ENCODE data around the gene TIGD2. TPM values are rescaled to one million over a fixed set of nuclear protein-coding genes. Genes with fewer than 3 reads are reported as not detected.

The TIGD2 gene
- polyA plus RNA-seq: 10.6 and 13.6 TPM in 2 replicates

GRCh38 chr4:89110986-89111832, at the start of gene TIGD2:
Gene TIGD2, plus strand, starts transcription at chr4:89111533. Its CDS starts 1,442 bp downstream, at chr4:89112975.

Other genes with a start within 250 kb of the TIGD2 start
- gene FAM13A, start 54.3 kb upstream of the TIGD2 start, polyA plus RNA-seq: 21.9 and 31.1 TPM in 2 replicates
- 0.83 and 0.92 TPM in 2 replicates for gene GPRIN3, start 196.3 kb downstream of the TIGD2 start, polyA plus RNA-seq